Keratinocyte (primary cell): ENCODE data around the gene CCNT1.

ENCODE experiments used
- EZH2 ChIP-seq: IDR thresholded peaks from one replicate; pipeline ENCODE4 v1.6.1; 2012; ENCODE audit warnings: inconsistent platforms, mild to moderate bottlenecking, low read length, moderate library complexity
- TF ChIP-seq, protein P1 (sequence below), 3 experiments: IDR thresholded peaks in 1 of 3; conservative IDR thresholded peaks in 1 of 3; optimal IDR thresholded peaks in 1 of 3; 2 replicates in 2 of 3; 3 replicates in 1 of 3; pipeline versions ENCODE3 to v1.5.1; 2011; ENCODE audit warnings: low read length in 3 of 3, mild to moderate bottlenecking in 3 of 3, moderate library complexity in 2 of 3, control low read depth in 1 of 3, inconsistent platforms in 1 of 3; ENCODE audit not compliant: insufficient read depth in 2 of 3; ENCODE audit errors: extremely low read depth in 1 of 3

DNA sequence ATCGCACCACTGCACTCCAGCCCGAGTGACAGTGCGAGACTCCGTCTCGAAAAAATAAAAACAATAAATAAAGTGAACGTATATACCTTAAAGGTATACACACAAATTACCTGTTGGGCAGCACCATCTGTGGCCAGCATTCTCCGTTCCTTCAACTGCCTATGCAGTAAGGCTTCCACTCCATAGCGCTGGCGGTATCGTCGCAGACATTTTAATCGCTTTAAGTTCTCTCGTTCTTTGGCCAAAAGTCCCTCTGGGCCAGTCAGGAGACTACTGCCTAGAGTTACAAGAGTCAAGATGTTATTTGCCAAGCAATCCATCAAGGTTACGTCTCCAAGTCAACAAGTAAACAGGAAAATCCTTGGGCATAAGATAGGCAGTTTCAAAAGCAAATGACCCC, 47.5 kb downstream of the CCNT1 start:
- no peak for TF ChIP-seq EZH2
- TF ChIP-seq, protein P1, sequence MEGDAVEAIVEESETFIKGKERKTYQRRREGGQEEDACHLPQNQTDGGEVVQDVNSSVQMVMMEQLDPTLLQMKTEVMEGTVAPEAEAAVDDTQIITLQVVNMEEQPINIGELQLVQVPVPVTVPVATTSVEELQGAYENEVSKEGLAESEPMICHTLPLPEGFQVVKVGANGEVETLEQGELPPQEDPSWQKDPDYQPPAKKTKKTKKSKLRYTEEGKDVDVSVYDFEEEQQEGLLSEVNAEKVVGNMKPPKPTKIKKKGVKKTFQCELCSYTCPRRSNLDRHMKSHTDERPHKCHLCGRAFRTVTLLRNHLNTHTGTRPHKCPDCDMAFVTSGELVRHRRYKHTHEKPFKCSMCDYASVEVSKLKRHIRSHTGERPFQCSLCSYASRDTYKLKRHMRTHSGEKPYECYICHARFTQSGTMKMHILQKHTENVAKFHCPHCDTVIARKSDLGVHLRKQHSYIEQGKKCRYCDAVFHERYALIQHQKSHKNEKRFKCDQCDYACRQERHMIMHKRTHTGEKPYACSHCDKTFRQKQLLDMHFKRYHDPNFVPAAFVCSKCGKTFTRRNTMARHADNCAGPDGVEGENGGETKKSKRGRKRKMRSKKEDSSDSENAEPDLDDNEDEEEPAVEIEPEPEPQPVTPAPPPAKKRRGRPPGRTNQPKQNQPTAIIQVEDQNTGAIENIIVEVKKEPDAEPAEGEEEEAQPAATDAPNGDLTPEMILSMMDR (optimal IDR thresholded peaks at IDR 0.05 in 1 of 3, IDR thresholded peaks at IDR 0.05 in 1 of 3, conservative IDR thresholded peaks at IDR 0.05 in 1 of 3; ENCODE audit: extremely low read depth in 1 of 3, insufficient read depth in 2 of 3, low read length in 3 of 3) = no peak
